Fibroblast of gingiva (primary cell): ENCODE measurements around the gene ABCA3.

Experiments
- DNase-seq: peaks from one replicate; pipeline ENCODE4 v3.0.0-alpha.2; 2011; ENCODE audit warnings: low read depth

ABCA3 gene

GRCh38 chr16:2233872-2234812, 106.4 kb downstream of the ABCA3 start:
- no peak for DNase-seq

- DNase-seq = no peak
These were observed 107.3 kb downstream of the ABCA3 start for GRCh38 chr16:2233046-2233775.

- DNase-seq = no peak
These were observed 108.2 kb downstream of the ABCA3 start for GRCh38 chr16:2232094-2232990.

GRCh38 chr16:2231016-2231931, 109.3 kb downstream of the ABCA3 start:
- no peak for DNase-seq

- no peak for DNase-seq
These were observed 110.2 kb downstream of the ABCA3 start for GRCh38 chr16:2230376-2230775.

- DNase-seq = no peak
These were observed 110.8 kb downstream of the ABCA3 start for GRCh38 chr16:2229632-2230250.

- DNase-seq = no peak
These were observed 111.4 kb downstream of the ABCA3 start for GRCh38 chr16:2229091-2229490.

GRCh38 chr16:2228161-2228824, 112.2 kb downstream of the ABCA3 start:
- no peak for DNase-seq

GRCh38 chr16:2226918-2227317, 113.6 kb downstream of the ABCA3 start:
- DNase-seq = no peak

GRCh38 chr16:2226245-2226793, 114.2 kb downstream of the ABCA3 start:
- no peak for DNase-seq
